Measurements from ENCODE around the gene SFN. TPM values are rescaled to one million over a fixed set of nuclear protein-coding genes. Genes with fewer than 3 reads are reported as not detected.
"Not testable (repeated sequence)": the region's sequence is repeated elsewhere in the genome, so short reads cannot be mapped to it uniquely, and the experiment has no call there.

Gene SFN
- total RNA-seq, 1 experiment from 2014 or later: 245 TPM

GRCh38 chr1:26873097-26873496 lies 10.1 kb downstream of the SFN start:
- H3K36me3 ChIP-seq (ENCODE audit: control insufficient read depth in 1 of 2, insufficient read depth in 2 of 2, low read length in 2 of 2): peaks cover 0 to 11% of the 10 kb centered on the region in 2 experiments; a peak in 1 of 4 replicates
- H3K4me3 ChIP-seq (replicated peaks in 1 of 2; ENCODE audit: low read depth in 1 of 2, low read length in 2 of 2); DNase-seq (ENCODE audit: low read depth, low spot score); intact Hi-C loops (cut with micrococcal nuclease); H3K9me2 ChIP-seq (ENCODE audit: insufficient read depth); H3K79me2 ChIP-seq (ENCODE audit: insufficient read depth, low read length); H3K9me3 ChIP-seq (ENCODE audit: control insufficient read depth in 1 of 2, insufficient read depth in 1 of 2, low read depth in 1 of 2, low read length in 2 of 2); H3K27ac ChIP-seq (ENCODE audit: low read depth, low read length); H3K9ac ChIP-seq (ENCODE audit: low read length); BruUV-seq (replicated peaks); H4K20me1 ChIP-seq (ENCODE audit: insufficient read depth); H2AFZ ChIP-seq (ENCODE audit: low read depth, low read length, poor library complexity, severe bottlenecking); H3K27me3 ChIP-seq (ENCODE audit: insufficient read depth, low read length); ATAC-seq: not testable (repeated sequence)
- ChIA-PET RAD21 (ENCODE audit: low non-redundant PET in 1 of 2, low total read pairs in 2 of 2, uncharacterized antibody in 2 of 2, unreplicated experiment in 2 of 2) (interaction anchor here in 1 of 2 experiments (0.6 kb wide), 1 partner anchor 86 kb away, joined by 3 read pairs; no protein-coding TSS in a partner anchor), CTCF (interaction anchor here (2.3 kb wide), 1 partner anchor 18 kb away, joined by 6 read pairs; no protein-coding TSS in a partner anchor), POLR2A (interaction anchor here (1.8 to 2.6 kb wide), 2 partner anchors 8 to 14 kb away, joined by 7 to 10 read pairs; no protein-coding TSS in a partner anchor)
- peak overlapping the region; percentile 51 for H3K4me2 ChIP-seq (ENCODE audit: low read length)
- peaks cover 11 to 74% of the 10 kb centered on the region in 2 experiments for H3K4me1 ChIP-seq (ENCODE audit: control insufficient read depth in 1 of 2, insufficient read depth in 2 of 2, low read length in 2 of 2)

DNA sequence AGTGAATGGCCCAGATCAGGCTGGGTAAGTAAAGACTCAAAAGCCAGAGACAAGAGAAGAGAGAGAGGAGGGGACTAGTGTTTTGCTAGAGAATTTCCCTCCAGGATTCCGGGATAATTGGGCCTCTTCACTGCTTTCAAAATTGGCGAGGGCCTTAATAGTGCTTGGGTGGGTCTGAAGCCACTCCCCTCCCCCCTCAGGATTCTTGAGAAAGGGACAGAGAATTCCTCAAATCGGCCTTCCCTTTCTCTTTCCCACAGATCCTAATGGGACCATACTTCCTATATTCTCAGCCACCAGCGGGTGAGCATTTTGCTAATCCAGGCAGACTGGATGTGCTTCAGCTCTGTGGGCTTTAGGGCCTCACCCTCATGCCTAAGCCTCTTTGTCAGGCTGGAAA lies 11.9 kb downstream of the SFN start:
- Histone ChIP-seq H2AFZ (ENCODE audit: low read depth, low read length, poor library complexity, severe bottlenecking) (no peak overlapping the region), H3K27me3 (ENCODE audit: insufficient read depth, low read length) (no peaks in the 10 kb centered on the region), H3K4me1 (ENCODE audit: control insufficient read depth in 1 of 2, insufficient read depth in 2 of 2, low read length in 2 of 2) (peaks cover 9 to 63% of the 10 kb centered on the region in 2 experiments), H3K9me2 (ENCODE audit: insufficient read depth) (no peaks in the 10 kb centered on the region), H3K36me3 (ENCODE audit: control insufficient read depth in 1 of 2, insufficient read depth in 2 of 2, low read length in 2 of 2) (peaks cover 4 to 11% of the 10 kb centered on the region in 2 experiments; a peak in 2 of 4 replicates), H3K79me2 (ENCODE audit: insufficient read depth, low read length) (no peaks in the 10 kb centered on the region), H3K9ac (ENCODE audit: low read length) (no peak overlapping the region), H4K20me1 (ENCODE audit: insufficient read depth) (no peaks in the 10 kb centered on the region), H3K4me2 (ENCODE audit: low read length) (no peak overlapping the region), H3K27ac (ENCODE audit: low read depth, low read length) (no peak overlapping the region), H3K4me3 (replicated peaks in 1 of 2; ENCODE audit: low read depth in 1 of 2, low read length in 2 of 2) (no peak overlapping the region), H3K9me3 (ENCODE audit: control insufficient read depth in 1 of 2, insufficient read depth in 1 of 2, low read depth in 1 of 2, low read length in 2 of 2) (no peaks in the 10 kb centered on the region)
- ATAC-seq (no peak), DNase-seq (ENCODE audit: low read depth, low spot score) (no peak)
- intact Hi-C loops (cut with micrococcal nuclease): no loop called here
- POLR2A ChIA-PET: interaction anchor here (2.6 kb wide), 1 partner anchor 10 kb away, joined by 10 read pairs; no protein-coding TSS in a partner anchor
- peak; percentile 29; the same call in 1 of the 2 replicates for TF ChIP-seq POLR2AphosphoS5 (IDR thresholded peaks at IDR 0.05; ENCODE audit: low read depth, low read length)
- TF ChIP-seq, protein P1, sequence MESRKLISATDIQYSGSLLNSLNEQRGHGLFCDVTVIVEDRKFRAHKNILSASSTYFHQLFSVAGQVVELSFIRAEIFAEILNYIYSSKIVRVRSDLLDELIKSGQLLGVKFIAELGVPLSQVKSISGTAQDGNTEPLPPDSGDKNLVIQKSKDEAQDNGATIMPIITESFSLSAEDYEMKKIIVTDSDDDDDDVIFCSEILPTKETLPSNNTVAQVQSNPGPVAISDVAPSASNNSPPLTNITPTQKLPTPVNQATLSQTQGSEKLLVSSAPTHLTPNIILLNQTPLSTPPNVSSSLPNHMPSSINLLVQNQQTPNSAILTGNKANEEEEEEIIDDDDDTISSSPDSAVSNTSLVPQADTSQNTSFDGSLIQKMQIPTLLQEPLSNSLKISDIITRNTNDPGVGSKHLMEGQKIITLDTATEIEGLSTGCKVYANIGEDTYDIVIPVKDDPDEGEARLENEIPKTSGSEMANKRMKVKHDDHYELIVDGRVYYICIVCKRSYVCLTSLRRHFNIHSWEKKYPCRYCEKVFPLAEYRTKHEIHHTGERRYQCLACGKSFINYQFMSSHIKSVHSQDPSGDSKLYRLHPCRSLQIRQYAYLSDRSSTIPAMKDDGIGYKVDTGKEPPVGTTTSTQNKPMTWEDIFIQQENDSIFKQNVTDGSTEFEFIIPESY (IDR thresholded peaks at IDR 0.05; ENCODE audit: extremely low read depth, insufficient replicate concordance, low read length): no peak
- RAD21 ChIA-PET (ENCODE audit: low non-redundant PET in 1 of 2, low total read pairs in 2 of 2, uncharacterized antibody in 2 of 2, unreplicated experiment in 2 of 2): no interaction called here
- BruUV-seq (replicated peaks): no TSS peak
- CTCF ChIA-PET: no interaction called here
